Breast epithelium (tissue), 3 donors: ENCODE results near the gene CFAP100.

Source experiments
- POLR2AphosphoS5 ChIP-seq, 3 donors: sonication (generic); formaldehyde crosslinking; IDR thresholded peaks; one replicate each; pipeline ENCODE4 v1.6.1; 2017; ENCODE audit warnings: antibody characterized with exemption in 3 of 3
- TF ChIP-seq, protein P1 (sequence below), 3 donors: fragments of 450-650 bp; IDR thresholded peaks; one replicate each; pipeline ENCODE4 v1.5.1; 2016 to 2017; ENCODE audit warnings: antibody characterized with exemption in 3 of 3, mild to moderate bottlenecking in 3 of 3, moderate library complexity in 3 of 3

DNA sequence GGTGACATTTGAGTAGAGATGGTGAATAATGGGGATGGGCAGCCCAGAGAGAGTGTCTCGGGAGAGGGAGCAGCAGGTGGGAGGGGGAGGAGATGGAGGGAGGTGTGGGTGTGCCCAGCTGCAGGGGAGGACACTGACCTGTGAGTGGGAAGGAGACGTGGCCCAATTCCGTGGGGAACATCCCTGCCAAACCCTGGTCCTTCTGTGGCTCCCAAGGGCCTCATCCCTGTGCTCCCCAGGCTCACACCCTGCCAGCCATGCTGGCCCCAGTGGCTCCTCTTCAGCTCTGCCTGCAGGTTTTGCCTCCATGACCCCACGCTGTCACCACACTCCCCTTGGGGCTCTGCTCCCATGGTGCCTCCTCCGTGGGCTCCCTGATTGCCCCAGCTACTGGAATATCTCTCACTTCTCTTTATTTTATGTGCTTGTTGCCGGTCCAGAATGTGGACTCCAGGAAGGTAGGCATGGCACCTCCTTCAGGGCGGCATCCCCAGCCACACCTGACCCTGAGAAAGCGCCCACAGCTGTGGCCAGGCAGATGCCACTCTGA lies 7.0 kb downstream of the CFAP100 start:
- TF ChIP-seq, protein P1, sequence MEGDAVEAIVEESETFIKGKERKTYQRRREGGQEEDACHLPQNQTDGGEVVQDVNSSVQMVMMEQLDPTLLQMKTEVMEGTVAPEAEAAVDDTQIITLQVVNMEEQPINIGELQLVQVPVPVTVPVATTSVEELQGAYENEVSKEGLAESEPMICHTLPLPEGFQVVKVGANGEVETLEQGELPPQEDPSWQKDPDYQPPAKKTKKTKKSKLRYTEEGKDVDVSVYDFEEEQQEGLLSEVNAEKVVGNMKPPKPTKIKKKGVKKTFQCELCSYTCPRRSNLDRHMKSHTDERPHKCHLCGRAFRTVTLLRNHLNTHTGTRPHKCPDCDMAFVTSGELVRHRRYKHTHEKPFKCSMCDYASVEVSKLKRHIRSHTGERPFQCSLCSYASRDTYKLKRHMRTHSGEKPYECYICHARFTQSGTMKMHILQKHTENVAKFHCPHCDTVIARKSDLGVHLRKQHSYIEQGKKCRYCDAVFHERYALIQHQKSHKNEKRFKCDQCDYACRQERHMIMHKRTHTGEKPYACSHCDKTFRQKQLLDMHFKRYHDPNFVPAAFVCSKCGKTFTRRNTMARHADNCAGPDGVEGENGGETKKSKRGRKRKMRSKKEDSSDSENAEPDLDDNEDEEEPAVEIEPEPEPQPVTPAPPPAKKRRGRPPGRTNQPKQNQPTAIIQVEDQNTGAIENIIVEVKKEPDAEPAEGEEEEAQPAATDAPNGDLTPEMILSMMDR (IDR thresholded peaks at IDR 0.05), result no peak
- TF ChIP-seq POLR2AphosphoS5 (IDR thresholded peaks at IDR 0.05), result no peak
